Kidney tubule cell (primary cell): ENCODE data around the gene TRIM46.
"Not testable (repeated sequence)": the region's sequence is repeated elsewhere in the genome, so short reads cannot be mapped to it uniquely, and the experiment has no call there.

Experiments
- DNase-seq: peaks from one replicate; pipeline ENCODE4 v3.0.0-alpha.2; 2018; ENCODE audit warnings: low spot score

Gene TRIM46

GRCh38 chr1:155139895-155140629 is 33.6 kb upstream of the TRIM46 start, which contains the start of gene DPM3:
TSS of gene DPM3 (minus strand) at chr1:155140531. CDS start at chr1:155140240, 291 bp downstream.
- peak; percentile 79 for DNase-seq

DNA sequence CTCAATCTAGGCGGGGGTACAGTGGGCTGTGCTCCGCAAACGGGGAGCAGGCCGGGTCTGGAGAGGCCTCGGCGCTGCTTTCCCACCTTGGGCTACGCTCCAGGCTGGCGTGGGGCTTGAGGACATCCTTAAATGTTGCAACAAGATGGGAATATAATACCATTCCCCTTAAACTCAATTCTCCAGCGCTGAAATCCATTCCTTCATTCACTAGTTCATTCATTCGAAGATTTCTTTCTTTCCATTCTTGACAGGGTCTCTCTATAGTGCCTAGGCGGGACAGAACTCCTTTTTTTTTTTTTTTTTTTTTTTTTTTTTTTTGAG is 33.1 kb upstream of the TRIM46 start:
- no peak for DNase-seq

- no peak for DNase-seq
These were observed 31.9 kb upstream of the TRIM46 start for GRCh38 chr1:155141749-155142148.

- no peak for DNase-seq
These were observed 28.2 kb upstream of the TRIM46 start for GRCh38 chr1:155145491-155145890.

GRCh38 chr1:155155996-155156643 is 17.5 kb upstream of the TRIM46 start:
- not testable (repeated sequence) for DNase-seq

GRCh38 chr1:155158991-155159390 is 14.7 kb upstream of the TRIM46 start:
- DNase-seq = no peak

DNA sequence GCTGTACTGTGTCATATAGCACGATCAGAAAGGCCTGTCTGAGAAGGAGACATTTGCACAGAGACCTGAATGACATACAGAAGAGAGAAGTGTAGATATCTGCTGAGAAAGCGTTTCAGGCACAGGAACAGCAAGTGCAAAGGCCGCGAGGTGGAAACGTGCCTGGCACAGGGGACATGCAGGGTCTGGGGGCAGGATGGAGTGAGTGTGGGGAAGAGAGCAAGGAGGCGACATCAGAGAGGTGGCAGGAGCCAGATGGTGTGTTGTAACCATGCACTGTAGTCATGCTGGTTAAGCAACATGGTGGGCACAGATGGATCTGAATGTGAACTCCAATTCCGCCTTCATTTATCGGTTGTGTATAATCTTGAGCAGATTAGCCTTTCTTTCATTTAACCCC is 13.5 kb upstream of the TRIM46 start:
- no peak for DNase-seq

GRCh38 chr1:155162631-155163030 is 11.0 kb upstream of the TRIM46 start:
- DNase-seq = not testable (repeated sequence)

DNA sequence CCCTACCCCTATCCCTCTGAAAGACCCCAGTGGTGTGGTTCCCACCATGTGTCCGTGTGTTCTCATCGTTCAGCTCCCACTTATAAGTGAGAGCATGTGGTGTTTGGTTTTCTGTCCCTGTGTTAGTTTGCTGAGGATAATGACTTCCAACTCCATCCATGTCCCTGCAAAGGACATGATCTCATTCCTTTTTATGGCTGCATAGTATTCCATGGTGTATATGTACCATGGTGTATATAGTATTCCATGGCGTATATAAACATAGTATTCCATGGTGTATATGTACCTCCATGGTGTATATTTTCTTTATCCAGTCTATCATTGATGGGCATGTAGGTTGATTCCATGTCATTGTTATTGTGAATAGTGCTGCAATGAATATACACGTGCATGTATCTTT is 9.9 kb upstream of the TRIM46 start:
- DNase-seq = not testable (repeated sequence)

GRCh38 chr1:155164625-155165024 is 9.0 kb upstream of the TRIM46 start:
- DNase-seq = not testable (repeated sequence)

GRCh38 chr1:155166051-155166470 is 7.6 kb upstream of the TRIM46 start:
- DNase-seq = no peak

DNA sequence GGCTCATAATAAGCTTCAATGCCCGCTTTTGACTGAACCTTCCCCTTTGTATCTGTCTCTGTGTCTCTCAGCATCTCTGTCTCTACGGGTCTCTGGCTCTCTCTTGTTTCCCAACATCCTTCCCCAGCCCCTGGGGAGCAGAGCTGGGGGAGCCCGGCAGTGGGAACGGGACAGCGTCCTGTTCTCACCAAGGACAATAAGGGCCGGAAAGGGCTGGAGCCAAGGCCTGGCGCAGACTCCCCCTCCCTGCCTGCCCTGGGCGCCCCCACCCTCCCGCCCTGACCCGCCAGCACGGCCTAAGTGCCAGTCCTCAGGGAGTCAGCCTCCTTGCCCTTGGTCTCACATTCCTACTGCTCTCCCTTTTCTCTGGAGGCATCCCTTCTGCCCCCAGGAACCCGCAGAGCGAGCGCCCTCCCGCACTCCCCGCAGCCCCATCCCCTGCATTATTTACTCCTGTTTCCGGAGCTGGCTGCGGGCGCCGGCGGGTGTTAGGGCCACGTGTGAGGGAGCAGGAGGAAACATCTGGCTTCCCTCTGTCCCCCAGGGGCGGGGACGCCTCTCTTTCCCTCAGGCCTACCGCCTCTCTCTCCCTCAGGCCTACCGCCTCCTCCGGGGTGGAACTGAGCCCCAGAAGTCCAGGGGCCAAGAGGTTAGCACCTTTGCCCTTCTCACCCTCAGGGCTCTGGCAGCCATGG is 7.0 kb upstream of the TRIM46 start:
- DNase-seq = no peak

- peak; percentile 88 for DNase-seq
These were observed 6.2 kb upstream of the TRIM46 start for GRCh38 chr1:155167166-155168104.

GRCh38 chr1:155168105-155168445 is 5.6 kb upstream of the TRIM46 start:
- DNase-seq = not testable (repeated sequence)

- DNase-seq = no peak
These were observed 5.0 kb upstream of the TRIM46 start for GRCh38 chr1:155168456-155169210.

DNA sequence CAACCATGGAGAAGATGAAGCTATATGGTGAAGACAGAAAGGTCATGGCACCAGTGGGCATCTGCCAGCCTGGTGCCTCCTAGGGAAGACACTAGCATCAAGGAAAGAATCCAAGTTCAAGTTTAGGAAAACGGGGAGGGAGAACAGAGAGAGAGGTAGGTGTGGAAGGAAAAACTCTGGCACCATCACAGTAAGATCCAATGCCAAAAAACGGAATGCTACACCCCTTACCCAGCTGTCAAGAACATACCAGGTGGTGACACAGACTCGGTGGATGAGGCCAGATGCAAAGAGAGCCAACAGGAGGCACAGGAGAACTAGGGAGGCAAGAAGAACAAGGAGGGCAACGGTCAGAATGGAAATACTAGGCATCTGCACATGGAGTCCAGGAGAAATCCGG is 4.1 kb upstream of the TRIM46 start:
- no peak for DNase-seq

DNA sequence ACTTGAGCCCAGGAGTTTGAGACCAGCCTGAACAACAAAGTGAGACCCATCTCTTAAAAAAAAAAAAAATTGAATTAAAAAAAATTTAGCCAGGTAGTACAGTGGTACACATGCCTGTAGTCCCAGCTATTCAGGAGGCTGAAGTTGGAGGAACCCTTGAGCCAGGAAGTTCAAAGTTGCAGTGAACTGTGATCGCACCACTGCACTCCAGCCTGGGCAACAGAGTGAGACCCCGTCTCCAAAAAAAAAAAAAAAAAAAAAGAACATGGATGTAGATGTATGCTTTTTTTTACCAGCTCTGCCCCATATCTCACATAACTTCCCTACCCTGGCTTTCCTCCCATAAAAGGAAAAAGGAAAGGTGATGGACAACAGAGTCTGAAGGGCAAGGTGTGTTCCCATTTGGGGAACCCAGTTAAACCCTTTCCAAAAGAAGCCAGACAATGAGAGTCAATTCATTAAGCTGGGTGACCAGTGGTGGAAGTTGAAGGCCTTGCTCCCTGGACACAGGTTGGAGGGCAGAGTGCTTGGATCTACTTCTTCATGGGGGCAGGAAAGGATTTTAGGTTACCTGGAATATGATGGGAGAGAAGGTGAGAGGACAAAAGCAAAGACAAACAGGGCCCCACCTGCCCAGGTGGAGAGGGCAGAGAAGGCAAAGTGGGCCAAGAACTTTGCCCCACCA is 3.4 kb upstream of the TRIM46 start:
- DNase-seq = no peak

GRCh38 chr1:155170806-155171205 is 2.8 kb upstream of the TRIM46 start:
- DNase-seq = no peak

- no peak for DNase-seq
These were observed 1.6 kb upstream of the TRIM46 start for GRCh38 chr1:155171836-155172731.
